ENCODE results near the gene ZC3H7A. TPM values are rescaled to one million over a fixed set of nuclear protein-coding genes. Genes with fewer than 3 reads are reported as not detected.

The ZC3H7A gene
- total and polyA plus RNA-seq, 2 of the 8 experiments (the other 6 are each of a cell fraction or from before 2014, with no cell fraction given) = 32.0 to 55.9 TPM

DNA sequence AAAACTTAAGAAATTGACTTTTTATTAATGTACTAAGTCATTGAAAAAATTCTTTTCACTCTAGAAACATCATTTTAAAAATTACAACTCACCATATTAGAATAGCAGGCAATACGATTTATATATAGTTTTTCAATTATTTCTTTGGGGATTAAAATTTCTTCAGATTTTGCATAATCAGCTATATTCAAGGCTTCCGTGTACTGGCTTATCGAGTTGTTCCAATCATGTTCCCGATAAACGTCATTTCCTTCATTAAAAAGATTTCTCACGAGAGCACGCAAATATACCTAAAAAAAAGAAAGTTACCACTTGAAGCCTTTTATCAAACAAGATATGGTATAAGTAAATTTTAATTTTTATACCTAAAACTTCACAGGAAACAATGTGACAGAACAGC, 18.0 kb downstream of the ZC3H7A start:
- WGBS, 2 experiments (ENCODE audit: extremely low coverage in 1 of 2, insufficient coverage in 1 of 2, insufficient read length in 1 of 2, insufficient replicate concordance in 2 of 2, low coverage in 1 of 2, low lambda C conversion rate in 2 of 2, missing lambda C conversion rate in 1 of 2) = 94% methylated on average over 7 of the region's 7 CpGs; no CpG with 5 or more reads in 1 of the 2 experiments
- H3K27ac ChIP-seq (ENCODE audit: low read depth, low read length) = no peak overlapping the region
- H4K8ac ChIP-seq (ENCODE audit: extremely low read depth, insufficient read depth, low read length) = no peak overlapping the region
- H2AK5ac ChIP-seq (ENCODE audit: low read depth, low read length) = no peak overlapping the region
- no peak overlapping the region for H3K14ac ChIP-seq (ENCODE audit: insufficient read length)
- no peak overlapping the region for H3K56ac ChIP-seq (replicated peaks; ENCODE audit: insufficient read length, low read depth, low read length)
- CTCF ChIA-PET (ENCODE audit: partially characterized antibody) = no interaction called here
- H3K23ac ChIP-seq (ENCODE audit: insufficient read length) = no peak overlapping the region
- no peak overlapping the region for H3K18ac ChIP-seq (ENCODE audit: extremely low read depth, low read length)
- no peaks in the 10 kb centered on the region for H3K9me3 ChIP-seq (ENCODE audit: insufficient read depth in 2 of 2, low read depth in 1 of 2, low read length in 1 of 2)
- FAIRE-seq (no peak), DNase-seq (ENCODE audit: low read depth in 1 of 2, low spot score in 2 of 2) (no peak)
- no peak overlapping the region for H2BK120ac ChIP-seq (replicated peaks; ENCODE audit: low read depth, low read length)
- no peak overlapping the region for H3K9ac ChIP-seq (replicated peaks in 1 of 4; ENCODE audit: extremely low read depth in 1 of 4, low read depth in 3 of 4, low read length in 3 of 4)
- H3K23me2 ChIP-seq (ENCODE audit: low read depth, low read length) = no peaks in the 10 kb centered on the region
- no peak overlapping the region for H4K5ac ChIP-seq (ENCODE audit: insufficient read length, low read depth, low read length)
- peaks cover 4 to 36% (median 11%) of the 10 kb centered on the region in 4 experiments; a peak in 7 of 8 replicates for H3K36me3 ChIP-seq (ENCODE audit: control insufficient read depth in 2 of 4, insufficient read depth in 4 of 4, low read length in 3 of 4)
- no peak overlapping the region for H3K4me2 ChIP-seq (ENCODE audit: insufficient read depth in 1 of 2, low read depth in 2 of 2, low read length in 2 of 2)
- H4K91ac ChIP-seq (replicated peaks; ENCODE audit: insufficient read length, low read length) = no peak overlapping the region
- H3K27me3 ChIP-seq (replicated peaks in 1 of 4; ENCODE audit: control insufficient read depth in 3 of 4, extremely low read depth in 1 of 4, insufficient read depth in 3 of 4, low read length in 3 of 4) = no peaks in the 10 kb centered on the region
- H3K4ac ChIP-seq (replicated peaks; ENCODE audit: insufficient read length, low read depth, low read length) = no peak overlapping the region
- H2BK15ac ChIP-seq (ENCODE audit: low read length) = no peak overlapping the region
- no peak overlapping the region for H2BK12ac ChIP-seq (ENCODE audit: low read depth, low read length)
- H3K4me3 ChIP-seq (ENCODE audit: extremely low read depth in 1 of 4, insufficient read depth in 2 of 4, low read depth in 3 of 4, low read length in 4 of 4) = no peak overlapping the region
- no peak overlapping the region for H2BK5ac ChIP-seq (ENCODE audit: low read depth, low read length)
- H3K79me1 ChIP-seq (ENCODE audit: low read depth, low read length) = no peaks in the 10 kb centered on the region
- POLR2A ChIA-PET (ENCODE audit: partially characterized antibody) = no interaction called here
- H3K4me1 ChIP-seq (replicated peaks in 1 of 4; ENCODE audit: control insufficient read depth in 3 of 4, insufficient read depth in 4 of 4, low read length in 3 of 4) = no peaks in the 10 kb centered on the region
- no peak overlapping the region for H2BK20ac ChIP-seq (ENCODE audit: low read length)
- H3K79me2 ChIP-seq (ENCODE audit: control insufficient read depth in 1 of 2, insufficient read depth in 2 of 2, low read length in 2 of 2) = peaks cover 0 to 20% of the 10 kb centered on the region in 2 experiments; a peak in 2 of 4 replicates
- peaks cover 0 to 2% of the 10 kb centered on the region in 2 experiments for H4K20me1 ChIP-seq (replicated peaks in 1 of 2; ENCODE audit: control insufficient read depth in 1 of 2, insufficient read depth in 2 of 2, low read length in 2 of 2)
- no peak for TF ChIP-seq CREB1 (IDR thresholded peaks at IDR 0.05)
- no peak for TF ChIP-seq CBX8 (IDR thresholded peaks at IDR 0.05; ENCODE audit: borderline replicate concordance, low read depth, low read length)
- no peak for TF ChIP-seq SIX5 (IDR thresholded peaks at IDR 0.05; ENCODE audit: low read depth, low read length)
- no peak for TF ChIP-seq ZNF274 (IDR thresholded peaks at IDR 0.05; ENCODE audit: borderline replicate concordance, extremely low read depth, low read length)
- TF ChIP-seq SP1 (IDR thresholded peaks at IDR 0.05; ENCODE audit: low read depth, low read length) = no peak
- TF ChIP-seq RBBP5 (IDR thresholded peaks at IDR 0.05; ENCODE audit: borderline replicate concordance, low read depth, low read length) = no peak
- no peak for TF ChIP-seq RAD21 (IDR thresholded peaks at IDR 0.05 in 1 of 2, conservative IDR thresholded peaks at IDR 0.05 in 1 of 2; ENCODE audit: low read depth in 2 of 2, low read length in 2 of 2)
- H2AFZ ChIP-seq (ENCODE audit: low read length) = no peak overlapping the region
